ENCODE data around the gene C15orf62. TPM values are rescaled to one million over a fixed set of nuclear protein-coding genes. Genes with fewer than 3 reads are reported as not detected.

C15orf62 gene, protein sequence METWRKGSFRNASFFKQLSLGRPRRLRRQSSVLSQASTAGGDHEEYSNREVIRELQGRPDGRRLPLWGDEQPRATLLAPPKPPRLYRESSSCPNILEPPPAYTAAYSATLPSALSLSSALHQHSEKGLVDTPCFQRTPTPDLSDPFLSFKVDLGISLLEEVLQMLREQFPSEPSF
- total RNA-seq (under 1 TPM; 0.17 to 0.41 (median 0.31) TPM), polyA plus RNA-seq (0.25 TPM)
- long read RNA-seq, donor 1 = 0 reads
- long read RNA-seq, donor 2 = 0 reads
- long read RNA-seq, donor 3, partial matches to known transcripts = 0 of 1 reads
- long read RNA-seq, donor 3, other reads (novel, unspliced or antisense) = 0 of 1 reads
- long read RNA-seq, donor 4 = 0 reads

DNA sequence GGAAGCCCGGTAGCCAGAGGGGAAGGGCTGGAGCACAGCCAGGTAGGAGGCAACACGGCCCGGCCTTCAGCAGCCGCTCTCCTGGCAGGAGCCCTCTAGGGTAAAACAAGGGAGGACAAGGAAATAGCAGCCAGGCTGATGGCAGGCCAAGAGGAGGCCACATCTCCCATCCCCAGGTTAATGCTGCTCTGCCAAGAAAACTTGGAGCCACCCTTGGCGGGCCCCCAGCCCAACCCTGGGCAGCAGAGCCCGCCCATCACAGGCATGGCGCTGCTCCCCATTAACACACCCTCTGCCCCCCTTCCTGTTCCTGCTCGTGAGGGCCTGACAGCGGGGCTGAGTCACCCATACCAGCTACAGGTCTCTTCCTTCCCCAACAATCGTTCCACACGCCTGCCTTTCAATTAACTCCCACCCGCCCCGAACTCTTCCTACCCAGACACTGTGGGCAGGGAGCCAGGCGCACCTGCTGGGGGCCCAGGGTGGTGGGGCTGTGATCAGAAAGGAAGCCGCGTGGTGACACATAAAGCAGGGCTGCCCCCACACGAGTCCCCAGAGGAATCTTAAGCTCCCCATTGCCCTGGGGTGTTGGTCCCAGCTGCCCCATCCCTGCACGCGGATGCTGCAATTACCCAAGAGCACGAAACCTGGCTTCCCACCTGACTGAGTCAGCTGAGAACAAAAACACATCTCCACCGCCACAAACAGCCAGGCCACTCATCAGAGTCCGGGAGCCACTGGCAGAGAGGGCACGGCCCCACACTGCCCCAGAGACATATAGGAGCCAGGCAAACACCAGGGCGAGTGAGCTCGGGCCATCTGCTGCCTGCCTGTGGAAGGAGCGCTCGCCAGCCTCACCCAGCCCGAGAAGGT lies at the start of gene C15orf62:
TSS of gene C15orf62 (plus strand) at position 707 of the 873 bp plus-strand sequence. CDS start 516 bp downstream, outside the sequence.
- Histone ChIP-seq H3K4me3 (ENCODE audit: low read length) (no peak within 1 kb of the TSS), H3K4me1 (ENCODE audit: control insufficient read depth, insufficient read depth, low read length) (peaks cover 3% of the 10 kb centered on the region), H3K27me3 (ENCODE audit: control insufficient read depth, insufficient read depth) (no peaks in the 10 kb centered on the region), H3K27ac (ENCODE audit: low read length) (no peak within 1 kb of the TSS), H3K9me3 (ENCODE audit: control insufficient read depth, low read length) (no peaks in the 10 kb centered on the region)
- ATAC-seq = peak; percentile 2 to 34
- 62% methylated on average over 28 of the region's 28 CpGs for WGBS
- intact Hi-C loops (cut with DNase I) = no loop called here
- peak; percentile 45 to 73 (median 73) for DNase-seq

DNA sequence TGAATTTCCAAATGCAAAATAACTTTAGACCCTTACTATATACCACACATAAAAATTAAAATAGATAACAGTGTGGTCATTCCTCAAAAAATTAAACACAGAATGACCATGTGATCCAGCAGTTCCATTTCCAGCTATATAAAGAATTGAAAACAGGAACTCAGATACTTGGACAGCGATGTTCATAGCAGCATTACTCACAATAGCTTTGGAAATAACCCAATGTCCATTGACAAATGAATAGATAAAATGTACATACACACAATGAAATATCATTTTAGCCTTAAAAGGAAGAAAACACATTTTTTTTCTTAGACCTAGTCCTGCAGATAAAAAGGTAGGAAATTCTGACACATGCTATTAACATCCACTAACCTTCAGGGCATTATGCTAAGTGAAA lies 48.1 kb upstream of the C15orf62 start:
- Histone ChIP-seq H3K27me3 (ENCODE audit: control insufficient read depth, insufficient read depth) (no peaks in the 10 kb centered on the region), H3K4me1 (ENCODE audit: control insufficient read depth, insufficient read depth, low read length) (no peaks in the 10 kb centered on the region), H3K27ac (ENCODE audit: low read length) (no peak overlapping the region), H3K4me3 (ENCODE audit: low read length) (no peak overlapping the region), H3K9me3 (ENCODE audit: control insufficient read depth, low read length) (no peaks in the 10 kb centered on the region)
- WGBS = 55% methylated on average over 1 of the region's 1 CpG
- ATAC-seq (no peak), DNase-seq (no peak)
- intact Hi-C loops (cut with DNase I) = no loop called here

DNA sequence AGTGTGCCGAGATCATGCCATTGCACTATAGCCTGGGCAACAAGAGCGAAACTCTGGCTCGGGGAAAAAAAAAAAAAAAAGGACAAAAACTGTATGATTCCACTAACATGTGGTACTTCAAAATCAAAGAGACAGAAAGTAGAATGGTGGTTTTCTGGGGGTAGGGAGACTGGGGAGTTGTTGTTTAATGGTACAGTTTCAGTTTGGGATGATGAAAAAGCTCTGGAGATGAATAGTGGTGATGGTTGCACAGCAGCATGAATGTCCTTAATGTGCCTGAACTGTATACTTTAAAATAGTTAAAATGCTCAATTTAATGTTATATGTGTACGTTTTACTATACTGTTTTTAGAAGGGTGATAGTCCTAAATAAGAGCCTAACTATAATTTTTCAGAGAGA lies 47.4 kb upstream of the C15orf62 start:
- no peak for DNase-seq
- H3K27ac ChIP-seq (ENCODE audit: low read length) = no peak overlapping the region
- H3K27me3 ChIP-seq (ENCODE audit: control insufficient read depth, insufficient read depth) = no peaks in the 10 kb centered on the region
- H3K4me3 ChIP-seq (ENCODE audit: low read length) = no peak overlapping the region
- H3K9me3 ChIP-seq (ENCODE audit: control insufficient read depth, low read length) = no peaks in the 10 kb centered on the region
- 91% methylated on average over 4 of the region's 4 CpGs for WGBS
- no peak for ATAC-seq
- H3K4me1 ChIP-seq (ENCODE audit: control insufficient read depth, insufficient read depth, low read length) = no peaks in the 10 kb centered on the region
- intact Hi-C loops (cut with DNase I) = no loop called here

- ATAC-seq (no peak), DNase-seq (no peak)
- Histone ChIP-seq H3K4me1 (ENCODE audit: control insufficient read depth, insufficient read depth, low read length) (no peaks in the 10 kb centered on the region), H3K9me3 (ENCODE audit: control insufficient read depth, low read length) (no peaks in the 10 kb centered on the region), H3K27me3 (ENCODE audit: control insufficient read depth, insufficient read depth) (no peaks in the 10 kb centered on the region), H3K4me3 (ENCODE audit: low read length) (no peak overlapping the region), H3K27ac (ENCODE audit: low read length) (no peak overlapping the region)
- 94% methylated on average over 2 of the region's 2 CpGs for WGBS
- intact Hi-C loops (cut with DNase I) = no loop called here
These were observed 46.8 kb upstream of the C15orf62 start for GRCh38 chr15:40722934-40723333.

- ATAC-seq (no peak), DNase-seq (no peak)
- WGBS = 84% methylated on average over 2 of the region's 2 CpGs
These were observed 45.9 kb upstream of the C15orf62 start for GRCh38 chr15:40723919-40724318.

GRCh38 chr15:40731034-40731433 lies 38.7 kb upstream of the C15orf62 start:
- ATAC-seq (peak in 1 of 2 donors; percentile 35), DNase-seq (no peak)
- 57% methylated on average over 3 of the region's 3 CpGs for WGBS
- no peaks in the 10 kb centered on the region for H3K27me3 ChIP-seq (ENCODE audit: control insufficient read depth, insufficient read depth)
- H3K4me1 ChIP-seq (ENCODE audit: control insufficient read depth, insufficient read depth, low read length) = no peaks in the 10 kb centered on the region
- H3K9me3 ChIP-seq (ENCODE audit: control insufficient read depth, low read length) = no peaks in the 10 kb centered on the region
- no peak overlapping the region for H3K4me3 ChIP-seq (ENCODE audit: low read length)
- intact Hi-C loops (cut with DNase I) = no loop called here
- no peak overlapping the region for H3K27ac ChIP-seq (ENCODE audit: low read length)

More at GRCh38 chr15:40723919-40724318, 45.9 kb upstream of the C15orf62 start:
- no peaks in the 10 kb centered on the region for H3K27me3 ChIP-seq (ENCODE audit: control insufficient read depth, insufficient read depth)
- intact Hi-C loops (cut with DNase I) = no loop called here
- H3K4me3 ChIP-seq (ENCODE audit: low read length) = no peak overlapping the region
- no peaks in the 10 kb centered on the region for H3K9me3 ChIP-seq (ENCODE audit: control insufficient read depth, low read length)
- no peaks in the 10 kb centered on the region for H3K4me1 ChIP-seq (ENCODE audit: control insufficient read depth, insufficient read depth, low read length)
- no peak overlapping the region for H3K27ac ChIP-seq (ENCODE audit: low read length)

DNA sequence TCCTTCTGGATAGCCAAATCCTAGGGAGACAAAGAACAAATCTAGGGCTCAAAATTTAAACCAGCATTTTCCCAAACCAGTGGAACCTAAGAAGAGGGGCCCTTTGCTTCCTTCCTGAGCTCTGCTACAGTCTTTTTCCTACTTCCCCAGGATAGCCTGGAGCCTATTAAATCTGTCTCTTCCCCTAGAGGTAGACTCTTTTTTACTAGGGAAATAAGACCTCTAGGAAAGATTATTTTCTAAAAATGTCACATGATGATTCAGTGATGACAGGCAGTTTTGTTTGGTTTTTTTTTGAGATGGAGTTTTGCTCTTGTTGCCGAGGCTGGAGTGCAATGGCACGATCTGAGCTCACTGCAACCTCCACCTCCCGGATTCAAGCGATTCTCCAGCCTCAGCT lies 33.2 kb upstream of the C15orf62 start:
- intact Hi-C loops (cut with DNase I) = no loop called here

GRCh38 chr15:40737048-40737447 lies 32.7 kb upstream of the C15orf62 start:
- Histone ChIP-seq H3K27ac (ENCODE audit: low read length) (no peak overlapping the region), H3K27me3 (ENCODE audit: control insufficient read depth, insufficient read depth) (no peaks in the 10 kb centered on the region), H3K4me1 (ENCODE audit: control insufficient read depth, insufficient read depth, low read length) (no peaks in the 10 kb centered on the region), H3K4me3 (ENCODE audit: low read length) (no peak overlapping the region), H3K9me3 (ENCODE audit: control insufficient read depth, low read length) (no peaks in the 10 kb centered on the region)
- no peak for ATAC-seq
- 94% methylated on average over 3 of the region's 3 CpGs for WGBS
- intact Hi-C loops (cut with DNase I) = no loop called here
- no peak for DNase-seq

More for the DNA sequence above, 33.2 kb upstream of the C15orf62 start:
- Histone ChIP-seq H3K4me1 (ENCODE audit: control insufficient read depth, insufficient read depth, low read length) (no peaks in the 10 kb centered on the region), H3K27ac (ENCODE audit: low read length) (no peak overlapping the region), H3K9me3 (ENCODE audit: control insufficient read depth, low read length) (no peaks in the 10 kb centered on the region), H3K27me3 (ENCODE audit: control insufficient read depth, insufficient read depth) (no peaks in the 10 kb centered on the region), H3K4me3 (ENCODE audit: low read length) (no peak overlapping the region)
- 88% methylated on average over 4 of the region's 4 CpGs for WGBS
- ATAC-seq (no peak), DNase-seq (no peak)

- Histone ChIP-seq H3K4me1 (ENCODE audit: control insufficient read depth, insufficient read depth, low read length) (peaks cover 2% of the 10 kb centered on the region), H3K9me3 (ENCODE audit: control insufficient read depth, low read length) (no peaks in the 10 kb centered on the region), H3K27me3 (ENCODE audit: control insufficient read depth, insufficient read depth) (no peaks in the 10 kb centered on the region), H3K27ac (ENCODE audit: low read length) (no peak overlapping the region), H3K4me3 (ENCODE audit: low read length) (no peak overlapping the region)
- intact Hi-C loops (cut with DNase I) = no loop called here
- no peak for DNase-seq
- WGBS = 64% methylated on average over 2 of the region's 2 CpGs
- no peak for ATAC-seq
These were observed 30.7 kb upstream of the C15orf62 start for GRCh38 chr15:40739047-40739446.

DNA sequence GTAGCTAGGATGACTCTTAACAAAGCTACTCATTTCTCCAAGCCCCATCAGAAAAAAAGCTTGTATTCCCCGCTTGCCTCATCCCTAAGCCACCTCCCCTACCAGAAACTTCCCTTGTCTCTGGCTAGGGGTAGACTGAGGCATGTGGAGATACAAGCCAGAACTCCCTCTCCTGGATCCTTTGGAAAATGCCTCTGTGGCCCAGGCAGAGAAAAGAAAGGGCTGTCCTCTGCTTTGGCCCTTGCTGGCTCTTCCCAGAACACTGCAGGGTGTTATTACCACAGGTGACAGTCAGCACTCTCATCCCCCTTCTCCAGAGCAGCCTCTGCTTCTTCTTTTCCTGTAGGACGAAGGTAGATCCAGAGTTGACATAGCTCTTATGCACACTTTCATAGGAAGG lies 29.9 kb upstream of the C15orf62 start:
- intact Hi-C loops (cut with DNase I) = no loop called here
- Histone ChIP-seq H3K4me1 (ENCODE audit: control insufficient read depth, insufficient read depth, low read length) (peaks cover 2% of the 10 kb centered on the region), H3K4me3 (ENCODE audit: low read length) (no peak overlapping the region), H3K27ac (ENCODE audit: low read length) (no peak overlapping the region), H3K27me3 (ENCODE audit: control insufficient read depth, insufficient read depth) (no peaks in the 10 kb centered on the region), H3K9me3 (ENCODE audit: control insufficient read depth, low read length) (no peaks in the 10 kb centered on the region)
- DNase-seq = no peak
- WGBS = 94% methylated on average over 2 of the region's 2 CpGs
- no peak for ATAC-seq

GRCh38 chr15:40743485-40743901 lies 26.3 kb upstream of the C15orf62 start:
- intact Hi-C loops (cut with DNase I) = no loop called here
- no peaks in the 10 kb centered on the region for H3K27me3 ChIP-seq (ENCODE audit: control insufficient read depth, insufficient read depth)
- no peak overlapping the region for H3K4me3 ChIP-seq (ENCODE audit: low read length)
- DNase-seq (no peak), ATAC-seq (no peak)
- no peak overlapping the region for H3K27ac ChIP-seq (ENCODE audit: low read length)
- peaks cover 2% of the 10 kb centered on the region for H3K4me1 ChIP-seq (ENCODE audit: control insufficient read depth, insufficient read depth, low read length)
- no peaks in the 10 kb centered on the region for H3K9me3 ChIP-seq (ENCODE audit: control insufficient read depth, low read length)
- 46% methylated on average over 2 of the region's 2 CpGs for WGBS

Measured in right cardiac atrium (tissue), 5 donors.